ENCODE measurements around the gene ASS1.

ASS1 gene

GRCh38 chr9:130463763-130464745 is 19.3 kb downstream of the ASS1 start:
- no peak overlapping the region for H3K27ac ChIP-seq (ENCODE audit: low read length)
- H3K4me2 ChIP-seq (ENCODE audit: low read depth, low read length) = no peak overlapping the region
- H3K79me2 ChIP-seq (ENCODE audit: low read length) = no peaks in the 10 kb centered on the region
- H3K9me2 ChIP-seq (replicated peaks; ENCODE audit: insufficient read depth, low read length) = no peaks in the 10 kb centered on the region
- H3K9ac ChIP-seq (ENCODE audit: low read length) = no peak overlapping the region
- no peak overlapping the region for H3K4me3 ChIP-seq (ENCODE audit: low read length)
- no peak for DNase-seq
- no peaks in the 10 kb centered on the region for H3K4me1 ChIP-seq (ENCODE audit: low read length)
- H2AFZ ChIP-seq (ENCODE audit: low read length) = no peak overlapping the region
- H3K36me3 ChIP-seq (replicated peaks; ENCODE audit: insufficient read depth, low read length) = no peaks in the 10 kb centered on the region
- H3K27me3 ChIP-seq (replicated peaks; ENCODE audit: insufficient read depth, low read length) = peaks cover 77% of the 10 kb centered on the region
- H3K9me3 ChIP-seq (replicated peaks; ENCODE audit: insufficient read depth, low read length) = no peaks in the 10 kb centered on the region
- TF ChIP-seq EZH2 (optimal IDR thresholded peaks at IDR 0.05; ENCODE audit: low read depth, low read length) (no peak), CTCF (IDR thresholded peaks at IDR 0.05; ENCODE audit: low read length) (no peak), EZH2phosphoT487 (IDR thresholded peaks at IDR 0.05; ENCODE audit: low read length) (no peak)
- H3F3A ChIP-seq (ENCODE audit: insufficient read depth, low read length) = no peaks in the 10 kb centered on the region
- H4K20me1 ChIP-seq (ENCODE audit: insufficient read depth, low read length) = no peaks in the 10 kb centered on the region

- no peaks in the 10 kb centered on the region for H3F3A ChIP-seq (ENCODE audit: insufficient read depth, low read length)
- DNase-seq = no peak
- no peak overlapping the region for H3K9ac ChIP-seq (ENCODE audit: low read length)
- no peaks in the 10 kb centered on the region for H3K9me3 ChIP-seq (replicated peaks; ENCODE audit: insufficient read depth, low read length)
- no peak overlapping the region for H2AFZ ChIP-seq (ENCODE audit: low read length)
- no peaks in the 10 kb centered on the region for H3K9me2 ChIP-seq (replicated peaks; ENCODE audit: insufficient read depth, low read length)
- H4K20me1 ChIP-seq (ENCODE audit: insufficient read depth, low read length) = no peaks in the 10 kb centered on the region
- H3K4me2 ChIP-seq (ENCODE audit: low read depth, low read length) = no peak overlapping the region
- H3K4me1 ChIP-seq (ENCODE audit: low read length) = no peaks in the 10 kb centered on the region
- no peak overlapping the region for H3K4me3 ChIP-seq (ENCODE audit: low read length)
- H3K27me3 ChIP-seq (replicated peaks; ENCODE audit: insufficient read depth, low read length) = peaks cover 80% of the 10 kb centered on the region
- H3K27ac ChIP-seq (ENCODE audit: low read length) = no peak overlapping the region
- no peak for TF ChIP-seq CTCF (IDR thresholded peaks at IDR 0.05; ENCODE audit: low read length)
- no peak for TF ChIP-seq EZH2 (optimal IDR thresholded peaks at IDR 0.05; ENCODE audit: low read depth, low read length)
- no peak for TF ChIP-seq EZH2phosphoT487 (IDR thresholded peaks at IDR 0.05; ENCODE audit: low read length)
- H3K79me2 ChIP-seq (ENCODE audit: low read length) = no peaks in the 10 kb centered on the region
- no peaks in the 10 kb centered on the region for H3K36me3 ChIP-seq (replicated peaks; ENCODE audit: insufficient read depth, low read length)
Measured at GRCh38 chr9:130465383-130466096, 20.8 kb downstream of the ASS1 start.

- H3K27ac ChIP-seq (ENCODE audit: low read length) = no peak overlapping the region
- no peak for DNase-seq
- no peaks in the 10 kb centered on the region for H3K9me2 ChIP-seq (replicated peaks; ENCODE audit: insufficient read depth, low read length)
- H4K20me1 ChIP-seq (ENCODE audit: insufficient read depth, low read length) = no peaks in the 10 kb centered on the region
- no peaks in the 10 kb centered on the region for H3K36me3 ChIP-seq (replicated peaks; ENCODE audit: insufficient read depth, low read length)
- no peaks in the 10 kb centered on the region for H3K4me1 ChIP-seq (ENCODE audit: low read length)
- H3K9ac ChIP-seq (ENCODE audit: low read length) = no peak overlapping the region
- no peak overlapping the region for H2AFZ ChIP-seq (ENCODE audit: low read length)
- no peak overlapping the region for H3K4me3 ChIP-seq (ENCODE audit: low read length)
- TF ChIP-seq CTCF (IDR thresholded peaks at IDR 0.05; ENCODE audit: low read length) (no peak), EZH2phosphoT487 (IDR thresholded peaks at IDR 0.05; ENCODE audit: low read length) (no peak), EZH2 (optimal IDR thresholded peaks at IDR 0.05; ENCODE audit: low read depth, low read length) (no peak)
- H3K79me2 ChIP-seq (ENCODE audit: low read length) = no peaks in the 10 kb centered on the region
- peaks cover 84% of the 10 kb centered on the region for H3K27me3 ChIP-seq (replicated peaks; ENCODE audit: insufficient read depth, low read length)
- no peak overlapping the region for H3K4me2 ChIP-seq (ENCODE audit: low read depth, low read length)
- no peaks in the 10 kb centered on the region for H3K9me3 ChIP-seq (replicated peaks; ENCODE audit: insufficient read depth, low read length)
- H3F3A ChIP-seq (ENCODE audit: insufficient read depth, low read length) = no peaks in the 10 kb centered on the region
Measured at GRCh38 chr9:130466537-130467217, 21.9 kb downstream of the ASS1 start.

All from MM.1S (cell line).